Stimulated activated CD4-positive, alpha-beta T cell treated with anti-CD3 and anti-CD28 coated beads, Interleukin-1b, Interleukin-23, amount 100 ng/mL, for 4 hours (primary cell): ENCODE data around the gene IQCC.

Experiments used
- DNase-seq, 2 donors: peaks; one replicate each; pipeline ENCODE4 v3.0.0-alpha.2; 2020; ENCODE audit warnings: low read depth in 2 of 2

IQCC gene

GRCh38 chr1:32256473-32257226 is 51.2 kb downstream of the IQCC start:
- DNase-seq = no peak

- no peak for DNase-seq
Measured at GRCh38 chr1:32257227-32257508, 51.7 kb downstream of the IQCC start.
